ENCODE data around the gene CLPX.
A peak's percentile ranks its signal among the peaks of the same experiment; 100 is the strongest.

The CLPX gene

DNA sequence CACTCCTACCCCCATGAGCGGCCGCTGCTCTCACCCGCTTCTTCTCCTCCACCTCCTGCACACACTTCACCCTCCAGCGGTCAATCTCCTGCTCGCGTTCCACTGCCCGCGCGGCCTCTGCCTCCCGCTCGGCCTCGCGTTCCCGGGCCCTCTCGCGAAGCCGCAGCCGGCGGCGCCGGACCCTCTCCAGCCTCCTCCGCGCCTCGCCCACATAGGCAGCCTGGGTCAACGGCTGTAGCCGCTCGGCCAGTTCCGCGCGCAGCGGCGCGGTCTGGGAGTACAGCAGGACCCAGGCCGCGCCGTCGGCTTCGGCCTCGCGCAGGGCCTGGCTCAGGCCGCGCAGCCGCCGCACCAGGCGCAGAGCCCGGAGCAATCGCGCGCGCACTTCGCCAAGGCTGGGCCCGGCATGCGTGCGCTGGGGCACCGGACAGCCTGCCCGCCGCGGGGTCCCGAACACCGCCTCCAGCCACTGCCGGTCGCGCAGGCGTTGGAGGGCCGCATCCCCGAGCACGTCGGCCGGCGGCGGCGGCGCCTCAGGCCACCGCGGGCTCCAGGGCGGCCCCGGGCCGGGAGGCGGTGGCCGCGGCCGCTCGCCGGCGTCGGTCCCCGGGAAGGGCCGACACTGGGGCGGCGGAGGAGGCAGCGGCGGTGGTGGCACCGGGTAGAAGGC lies 52.1 kb downstream of the CLPX start:
- DNase-seq (ENCODE audit: low read depth) = peak; percentile 49
- peak overlapping the region; percentile 84 for H3K4me3 ChIP-seq (ENCODE audit: low read length)

DNA sequence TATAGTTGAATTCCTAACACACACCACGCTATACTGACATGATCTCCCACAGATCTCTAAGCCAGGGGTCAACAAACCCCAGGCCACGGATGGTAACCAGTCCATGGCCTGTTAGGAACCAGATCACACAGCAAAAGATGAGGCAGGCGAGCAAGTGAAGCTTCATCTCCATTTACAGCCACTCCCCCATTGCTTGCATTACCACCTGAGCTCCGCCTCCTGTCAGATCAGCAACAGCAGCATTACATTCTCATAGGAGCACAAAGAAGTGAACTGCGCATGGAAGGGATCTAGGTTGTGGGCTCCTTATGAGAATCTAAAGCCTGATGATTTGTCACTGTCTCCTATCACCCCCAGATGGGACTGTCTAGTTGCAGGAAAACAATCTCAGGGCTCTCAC lies 54.2 kb downstream of the CLPX start:
- no peak overlapping the region for H3K4me3 ChIP-seq (ENCODE audit: low read length)
- peak; percentile 39 for DNase-seq (ENCODE audit: low read depth)
- TF ChIP-seq, protein P1, sequence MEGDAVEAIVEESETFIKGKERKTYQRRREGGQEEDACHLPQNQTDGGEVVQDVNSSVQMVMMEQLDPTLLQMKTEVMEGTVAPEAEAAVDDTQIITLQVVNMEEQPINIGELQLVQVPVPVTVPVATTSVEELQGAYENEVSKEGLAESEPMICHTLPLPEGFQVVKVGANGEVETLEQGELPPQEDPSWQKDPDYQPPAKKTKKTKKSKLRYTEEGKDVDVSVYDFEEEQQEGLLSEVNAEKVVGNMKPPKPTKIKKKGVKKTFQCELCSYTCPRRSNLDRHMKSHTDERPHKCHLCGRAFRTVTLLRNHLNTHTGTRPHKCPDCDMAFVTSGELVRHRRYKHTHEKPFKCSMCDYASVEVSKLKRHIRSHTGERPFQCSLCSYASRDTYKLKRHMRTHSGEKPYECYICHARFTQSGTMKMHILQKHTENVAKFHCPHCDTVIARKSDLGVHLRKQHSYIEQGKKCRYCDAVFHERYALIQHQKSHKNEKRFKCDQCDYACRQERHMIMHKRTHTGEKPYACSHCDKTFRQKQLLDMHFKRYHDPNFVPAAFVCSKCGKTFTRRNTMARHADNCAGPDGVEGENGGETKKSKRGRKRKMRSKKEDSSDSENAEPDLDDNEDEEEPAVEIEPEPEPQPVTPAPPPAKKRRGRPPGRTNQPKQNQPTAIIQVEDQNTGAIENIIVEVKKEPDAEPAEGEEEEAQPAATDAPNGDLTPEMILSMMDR (IDR thresholded peaks at IDR 0.05; ENCODE audit: insufficient read depth, low read depth, low read length, missing control alignments) = no peak

More for the DNA sequence above, 52.1 kb downstream of the CLPX start:
- TF ChIP-seq, protein P1 (IDR thresholded peaks at IDR 0.05; ENCODE audit: insufficient read depth, low read depth, low read length, missing control alignments) = no peak

DNA sequence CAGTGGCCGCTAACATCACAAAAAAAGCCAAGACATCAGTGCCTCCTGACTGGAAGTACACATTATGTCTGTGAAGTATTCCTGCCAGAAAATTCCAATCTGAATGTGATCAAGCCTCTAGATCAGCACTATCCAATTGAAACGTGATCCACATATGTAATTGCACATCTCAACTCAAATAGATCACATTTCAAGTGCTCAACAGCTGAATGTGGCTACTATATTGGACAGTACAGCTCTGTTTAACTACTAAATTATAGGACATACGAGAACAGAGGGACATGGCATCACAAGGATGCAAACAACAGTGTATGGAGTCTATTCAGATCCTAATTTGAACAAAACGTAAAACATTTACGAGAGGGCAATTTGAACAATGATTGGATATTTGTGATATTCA lies 69.6 kb downstream of the CLPX start:
- no peak overlapping the region for H3K4me3 ChIP-seq (ENCODE audit: low read length)
- no peak for DNase-seq (ENCODE audit: low read depth)
- TF ChIP-seq, protein P1 (IDR thresholded peaks at IDR 0.05; ENCODE audit: insufficient read depth, low read depth, low read length, missing control alignments) = no peak

DNA sequence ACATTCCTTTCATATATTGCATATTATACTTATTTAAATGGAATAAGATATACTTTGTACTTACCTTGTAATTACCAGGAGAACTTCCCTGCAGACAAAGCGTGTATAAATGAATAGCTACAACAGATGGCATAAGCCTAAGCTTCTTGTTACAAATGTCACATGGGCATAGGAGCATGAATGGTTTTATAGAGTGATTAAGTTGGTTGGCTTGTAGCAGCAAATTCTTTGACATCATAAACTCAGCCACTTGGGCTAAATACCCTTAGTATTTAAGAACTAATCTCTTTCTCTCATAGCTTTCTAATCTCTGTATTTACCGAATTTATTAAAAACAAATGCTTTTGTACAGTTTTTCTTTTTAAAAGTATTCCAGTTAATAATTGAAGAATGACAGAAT lies 70.1 kb downstream of the CLPX start, which contains the start of gene UBAP1L:
Gene UBAP1L (minus strand): TSS at position 115 of the 400 bp plus-strand sequence. CDS start 8,985 bp downstream, outside the sequence.
- no peak for DNase-seq (ENCODE audit: low read depth)
- TF ChIP-seq, protein P1 (IDR thresholded peaks at IDR 0.05; ENCODE audit: insufficient read depth, low read depth, low read length, missing control alignments) = no peak
- H3K4me3 ChIP-seq (ENCODE audit: low read length) = no peak within 1 kb of the TSS

DNA sequence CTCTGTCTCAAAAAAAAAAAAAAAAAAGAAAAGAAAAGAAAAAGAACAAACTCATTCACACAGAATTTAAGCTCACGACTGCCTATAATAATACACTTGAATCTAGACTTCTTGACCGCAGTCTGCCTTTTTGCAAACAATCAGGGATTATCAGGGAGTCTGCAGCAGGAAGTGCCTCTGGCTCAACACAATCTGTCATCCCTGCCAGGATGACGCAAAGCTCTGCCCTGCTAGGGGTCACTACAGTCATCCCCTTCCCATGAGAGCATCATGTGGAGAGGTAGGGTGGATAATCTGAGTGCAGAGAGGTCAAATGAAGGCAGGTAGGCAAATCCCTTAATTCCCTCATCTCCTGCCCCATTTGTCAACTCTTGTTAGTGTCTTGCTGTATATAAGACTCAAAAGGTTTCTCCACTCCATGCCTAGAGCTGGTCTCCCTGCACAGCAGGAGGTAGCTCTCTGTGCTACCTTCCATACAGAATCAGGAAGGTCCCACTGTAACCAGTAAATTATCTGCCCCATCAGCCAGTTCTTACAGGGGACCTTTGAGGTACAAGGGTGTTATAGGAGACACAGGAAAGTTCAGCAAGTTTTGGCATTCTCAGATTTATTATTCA lies 74.4 kb downstream of the CLPX start:
- TF ChIP-seq, protein P1 (IDR thresholded peaks at IDR 0.05; ENCODE audit: insufficient read depth, low read depth, low read length, missing control alignments) = no peak
- no peak overlapping the region for H3K4me3 ChIP-seq (ENCODE audit: low read length)
- peak; percentile 76 for DNase-seq (ENCODE audit: low read depth)

DNA sequence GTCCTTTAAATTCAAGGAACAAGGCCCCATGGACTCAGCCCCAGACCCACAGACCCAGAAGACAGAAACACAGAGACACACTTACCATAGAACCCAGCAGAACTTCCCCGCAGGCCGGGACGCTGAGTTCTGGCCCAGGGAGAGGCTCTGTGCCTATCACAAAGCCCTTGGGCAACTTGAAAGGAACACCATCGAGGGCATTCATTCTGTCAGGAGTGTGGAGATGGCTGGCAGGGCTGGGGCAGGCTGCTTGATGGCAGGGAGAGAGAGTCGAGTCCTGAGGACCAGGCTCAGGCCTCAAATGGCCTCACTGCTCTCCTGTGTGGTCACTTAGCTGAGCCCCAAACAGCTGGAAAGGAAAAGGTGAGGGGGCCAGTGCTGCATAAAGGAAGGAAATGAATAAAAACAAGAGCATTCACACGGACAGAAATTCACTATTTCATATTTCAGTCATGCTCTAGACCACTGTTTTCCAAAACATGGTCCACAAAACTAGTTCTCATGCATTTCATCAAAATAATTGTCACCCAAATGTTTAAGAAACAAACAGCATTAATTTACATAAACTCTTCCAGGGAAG lies 79.0 kb downstream of the CLPX start:
- no peak overlapping the region for H3K4me3 ChIP-seq (ENCODE audit: low read length)
- DNase-seq (ENCODE audit: low read depth) = no peak
- TF ChIP-seq, protein P1 (IDR thresholded peaks at IDR 0.05; ENCODE audit: insufficient read depth, low read depth, low read length, missing control alignments) = no peak
